GM12875 (cell line): ENCODE measurements around the gene FOXP1.

Experiments used
- H3K4me3 ChIP-seq: one replicate; pipeline ENCODE4 v1.5.1; 2011; ENCODE audit warnings: low read depth, low read length, control low read depth
- CTCF ChIP-seq: IDR thresholded peaks from 2 replicates; pipeline ENCODE4 v1.5.1; 2011; ENCODE audit warnings: low read depth, mild to moderate bottlenecking, control low read depth, inconsistent platforms, low read length, moderate library complexity, borderline replicate concordance; ENCODE audit not compliant: insufficient read depth

Gene FOXP1

GRCh38 chr3:71490692-71491091 lies 92.8 kb downstream of the FOXP1 start:
- H3K4me3 ChIP-seq, result no peak overlapping the region
- no peak for TF ChIP-seq CTCF

- TF ChIP-seq CTCF, result no peak
- H3K4me3 ChIP-seq, result no peak overlapping the region
Measured at GRCh38 chr3:71489315-71489761, 94.2 kb downstream of the FOXP1 start.

GRCh38 chr3:71488882-71489281 lies 94.6 kb downstream of the FOXP1 start:
- no peak overlapping the region for H3K4me3 ChIP-seq
- TF ChIP-seq CTCF, result no peak

- no peak overlapping the region for H3K4me3 ChIP-seq
- no peak for TF ChIP-seq CTCF
Measured at GRCh38 chr3:71488391-71488809, 95.1 kb downstream of the FOXP1 start.

GRCh38 chr3:71487418-71487817 lies 96.1 kb downstream of the FOXP1 start:
- no peak overlapping the region for H3K4me3 ChIP-seq
- no peak for TF ChIP-seq CTCF

GRCh38 chr3:71486831-71487230 lies 96.7 kb downstream of the FOXP1 start:
- no peak overlapping the region for H3K4me3 ChIP-seq
- TF ChIP-seq CTCF, result no peak

GRCh38 chr3:71485896-71486295 lies 97.6 kb downstream of the FOXP1 start:
- no peak for TF ChIP-seq CTCF

More at GRCh38 chr3:71485896-71486295, 97.6 kb downstream of the FOXP1 start:
- H3K4me3 ChIP-seq, result no peak overlapping the region
